Measurements from ENCODE around the gene ZFP36L1. TPM values are rescaled to one million over a fixed set of nuclear protein-coding genes. Genes with fewer than 3 reads are reported as not detected.
A peak's percentile ranks its signal among the peaks of the same experiment; 100 is the strongest.

Gene ZFP36L1
- total RNA-seq, 2 donors from 2014 or later, result 233 to 326 TPM

GRCh38 chr14:68806526-68807147, 13.8 kb upstream of the ZFP36L1 start:
- TF ChIP-seq CTCF (IDR thresholded peaks at IDR 0.05), result no peak
- no peak overlapping the region for H3K4me3 ChIP-seq
- no peaks in the 10 kb centered on the region for H3K27me3 ChIP-seq (replicated peaks; ENCODE audit: insufficient read depth)
- H3K9me3 ChIP-seq, result no peaks in the 10 kb centered on the region
- no peaks in the 10 kb centered on the region for H3K36me3 ChIP-seq
- DNase-seq (ENCODE audit: low spot score) (no peak), ATAC-seq (ENCODE audit: insufficient number of reproducible peaks, low FRiP score, low read depth) (peak; percentile 45)
- peaks cover 15 to 31% of the 10 kb centered on the region in 2 donors for H3K4me1 ChIP-seq (ENCODE audit: control insufficient read depth in 1 of 2, low read depth in 2 of 2)
- peak overlapping the region; percentile 69 to 79 for H3K27ac ChIP-seq

GRCh38 chr14:68805414-68805813, 12.5 kb upstream of the ZFP36L1 start:
- Histone ChIP-seq H3K27me3 (replicated peaks; ENCODE audit: insufficient read depth) (no peaks in the 10 kb centered on the region), H3K4me3 (no peak overlapping the region), H3K9me3 (no peaks in the 10 kb centered on the region), H3K27ac (no peak overlapping the region), H3K36me3 (no peaks in the 10 kb centered on the region), H3K4me1 (ENCODE audit: control insufficient read depth in 1 of 2, low read depth in 2 of 2) (peaks cover 15 to 31% of the 10 kb centered on the region in 2 donors)
- TF ChIP-seq CTCF (IDR thresholded peaks at IDR 0.05), result no peak
- ATAC-seq (ENCODE audit: insufficient number of reproducible peaks, low FRiP score, low read depth) (no peak), DNase-seq (ENCODE audit: low spot score) (no peak)

- Histone ChIP-seq H3K4me3 (no peak overlapping the region), H3K27me3 (replicated peaks; ENCODE audit: insufficient read depth) (no peaks in the 10 kb centered on the region), H3K27ac (no peak overlapping the region), H3K9me3 (no peaks in the 10 kb centered on the region), H3K36me3 (no peaks in the 10 kb centered on the region), H3K4me1 (ENCODE audit: control insufficient read depth in 1 of 2, low read depth in 2 of 2) (peaks cover 7 to 9% of the 10 kb centered on the region in 2 donors)
- no peak for ATAC-seq (ENCODE audit: insufficient number of reproducible peaks, low FRiP score, low read depth)
- TF ChIP-seq CTCF (IDR thresholded peaks at IDR 0.05), result no peak
- no peak for DNase-seq (ENCODE audit: low spot score)
Measured at GRCh38 chr14:68801631-68802030, 8.8 kb upstream of the ZFP36L1 start.

GRCh38 chr14:68800953-68801352, 8.1 kb upstream of the ZFP36L1 start:
- H3K9me3 ChIP-seq, result no peaks in the 10 kb centered on the region
- no peak for TF ChIP-seq CTCF (IDR thresholded peaks at IDR 0.05)
- no peak overlapping the region for H3K27ac ChIP-seq
- no peaks in the 10 kb centered on the region for H3K36me3 ChIP-seq
- DNase-seq (ENCODE audit: low spot score) (no peak), ATAC-seq (ENCODE audit: insufficient number of reproducible peaks, low FRiP score, low read depth) (no peak)
- H3K27me3 ChIP-seq (replicated peaks; ENCODE audit: insufficient read depth), result no peaks in the 10 kb centered on the region
- no peak overlapping the region for H3K4me3 ChIP-seq
- H3K4me1 ChIP-seq (ENCODE audit: control insufficient read depth in 1 of 2, low read depth in 2 of 2), result peaks cover 5 to 10% of the 10 kb centered on the region in 2 donors

- Histone ChIP-seq H3K36me3 (no peaks in the 10 kb centered on the region), H3K27ac (no peak overlapping the region), H3K9me3 (no peaks in the 10 kb centered on the region), H3K4me1 (ENCODE audit: control insufficient read depth in 1 of 2, low read depth in 2 of 2) (peaks cover 5 to 10% of the 10 kb centered on the region in 2 donors), H3K4me3 (no peak overlapping the region), H3K27me3 (replicated peaks; ENCODE audit: insufficient read depth) (no peaks in the 10 kb centered on the region)
- DNase-seq (ENCODE audit: low spot score), result no peak
- ATAC-seq (ENCODE audit: insufficient number of reproducible peaks, low FRiP score, low read depth), result no peak
- no peak for TF ChIP-seq CTCF (IDR thresholded peaks at IDR 0.05)
Measured at GRCh38 chr14:68800390-68800789, 7.5 kb upstream of the ZFP36L1 start.

Data from thoracic aorta (tissue), 2 donors.